WTC11 (cell line): ENCODE measurements around the gene KLHDC8A. TPM values are rescaled to one million over a fixed set of nuclear protein-coding genes. Genes with fewer than 3 reads are reported as not detected.
A peak's percentile ranks its signal among the peaks of the same experiment; 100 is the strongest.

Experiments used
- ATAC-seq: fragments of 200-7000 bp; cut with Tn5 transposase; 2 replicates; pipeline ENCODE4 v1.10.0; 2021; ENCODE audit warnings: mild to moderate bottlenecking, moderate library complexity
- CTCF ChIA-PET: fragments of 300-600 bp; sonication (Branson Sonifier 250); formaldehyde crosslinking; loops from one replicate; lab custom pipeline; 2021; ENCODE audit warnings: antibody characterized with exemption; lab: Charles Lee
- POLR2A ChIA-PET: fragments of 350-600 bp; sonication (Branson Sonifier 250); formaldehyde crosslinking; loops from one replicate; lab custom pipeline; 2021; ENCODE audit warnings: antibody characterized with exemption; lab: Charles Lee
- DNase-seq: peaks from one replicate; pipeline ENCODE4 v3.0.0; 2021; ENCODE audit warnings: low spot score
- H3K27ac Mint-ChIP-seq: 2 replicates; pipeline ENCODE4 v1.8.0; 2021; ENCODE audit warnings: mixed read lengths
- H3K27me3 Mint-ChIP-seq: 2 replicates; pipeline ENCODE4 v1.8.0; 2021; ENCODE audit warnings: low read depth, mild to moderate bottlenecking, moderate library complexity, mixed read lengths
- H3K36me3 Mint-ChIP-seq: 2 replicates; pipeline ENCODE4 v1.8.0; 2021; ENCODE audit warnings: mixed read lengths
- H3K4me1 Mint-ChIP-seq: 2 replicates; pipeline ENCODE4 v1.8.0; 2022; ENCODE audit warnings: mixed read lengths
- H3K4me3 Mint-ChIP-seq: 2 replicates; pipeline ENCODE4 v1.8.0; 2021; ENCODE audit warnings: mild to moderate bottlenecking, moderate library complexity, mixed read lengths
- H3K9me3 Mint-ChIP-seq: 2 replicates; pipeline ENCODE4 v1.8.0; 2021; ENCODE audit warnings: mixed read lengths
- CREB1 ChIP-seq: sonication (generic); formaldehyde crosslinking; IDR thresholded peaks from 2 replicates; pipeline ENCODE4 v1.8.0; 2023; ENCODE audit warnings: mild to moderate bottlenecking, missing genetic modification reagents
- CTCF ChIP-seq: fragments of 200-600 bp; IDR thresholded peaks from 2 replicates; pipeline ENCODE4 v1.8.0; 2022; ENCODE audit warnings: antibody characterized with exemption
- ESRRA ChIP-seq: sonication (generic); formaldehyde crosslinking; IDR thresholded peaks from 2 replicates; pipeline ENCODE4 v1.8.1; 2022; ENCODE audit warnings: mild to moderate bottlenecking, missing genetic modification reagents, borderline replicate concordance
- FOXJ3 ChIP-seq: sonication (generic); formaldehyde crosslinking; IDR thresholded peaks from 2 replicates; pipeline ENCODE4 v1.9.0; 2021; ENCODE audit warnings: missing genetic modification reagents, mild to moderate bottlenecking, borderline replicate concordance
- FOXP1 ChIP-seq: sonication (generic); formaldehyde crosslinking; IDR thresholded peaks from 2 replicates; pipeline ENCODE4 v1.8.0; 2022; ENCODE audit warnings: missing genetic modification reagents, mild to moderate bottlenecking, moderate library complexity, borderline replicate concordance
- GABPB1 ChIP-seq: sonication (generic); formaldehyde crosslinking; IDR thresholded peaks from 2 replicates; pipeline ENCODE4 v1.8.1; 2023; ENCODE audit warnings: mild to moderate bottlenecking, missing genetic modification reagents
- HMGXB4 ChIP-seq: sonication (generic); formaldehyde crosslinking; IDR thresholded peaks from 2 replicates; pipeline ENCODE4 v1.8.1; 2023; ENCODE audit warnings: mild to moderate bottlenecking, moderate library complexity, missing genetic modification reagents
- IRF1 ChIP-seq: sonication (generic); formaldehyde crosslinking; IDR thresholded peaks from 2 replicates; pipeline ENCODE4 v1.8.0; 2023; ENCODE audit warnings: missing genetic modification reagents
- JUN ChIP-seq: sonication (generic); formaldehyde crosslinking; IDR thresholded peaks from 2 replicates; pipeline ENCODE4 v1.8.0; 2023; ENCODE audit warnings: mild to moderate bottlenecking, missing genetic modification reagents
- MXD4 ChIP-seq: fragments of 250-450 bp; sonication (Bioruptor Pico); IDR thresholded peaks from 2 replicates; pipeline ENCODE4 v1.8.0; 2021; ENCODE audit warnings: mild to moderate bottlenecking, moderate library complexity, borderline replicate concordance
- MYBL2 ChIP-seq: sonication (generic); formaldehyde crosslinking; IDR thresholded peaks from 2 replicates; pipeline ENCODE4 v1.8.1; 2023; ENCODE audit warnings: mild to moderate bottlenecking, moderate library complexity, missing genetic modification reagents
- NFE2L1 ChIP-seq: sonication (generic); formaldehyde crosslinking; IDR thresholded peaks from 2 replicates; pipeline ENCODE4 v1.8.1; 2023; ENCODE audit warnings: missing genetic modification reagents
- OVOL2 ChIP-seq: fragments of 250-450 bp; sonication (Bioruptor Pico); IDR thresholded peaks from 2 replicates; pipeline ENCODE4 v1.9.0; 2021; ENCODE audit warnings: mild to moderate bottlenecking, borderline replicate concordance
- PRRX2 ChIP-seq: fragments of 250-450 bp; sonication (Bioruptor Pico); IDR thresholded peaks from 2 replicates; pipeline ENCODE4 v1.8.0; 2021; ENCODE audit warnings: mild to moderate bottlenecking
- RORB ChIP-seq: fragments of 250-450 bp; sonication (Bioruptor Pico); IDR thresholded peaks from 2 replicates; pipeline ENCODE4 v1.9.0; 2021; ENCODE audit warnings: mild to moderate bottlenecking
- SOX15 ChIP-seq: fragments of 250-450 bp; sonication (Bioruptor Pico); IDR thresholded peaks from 2 replicates; pipeline ENCODE4 v1.9.0; 2021; ENCODE audit warnings: mild to moderate bottlenecking
- ZNF396 ChIP-seq: fragments of 250-450 bp; sonication (Bioruptor Pico); IDR thresholded peaks from 2 replicates; pipeline ENCODE4 v1.8.0; 2021; ENCODE audit warnings: mild to moderate bottlenecking, moderate library complexity, borderline replicate concordance
- ZNF416 ChIP-seq: fragments of 250-450 bp; sonication (Bioruptor Pico); IDR thresholded peaks from 2 replicates; pipeline ENCODE4 v1.9.0; 2021; ENCODE audit warnings: mild to moderate bottlenecking, inconsistent platforms
- ZNF425 ChIP-seq: fragments of 250-450 bp; sonication (Bioruptor Pico); conservative IDR thresholded peaks from 2 replicates; pipeline ENCODE4 v1.9.0; 2021; ENCODE audit warnings: mild to moderate bottlenecking
- total RNA-seq: library from RNA; stranded (reverse); gene quantifications from 3 replicates; pipeline ENCODE4 v1.2.3, GENCODE V29; 2021
- TF ChIP-seq, protein P1 (sequence below): sonication (generic); formaldehyde crosslinking; conservative IDR thresholded peaks from 2 replicates; pipeline ENCODE4 v1.8.1; 2022; ENCODE audit warnings: mild to moderate bottlenecking, missing genetic modification reagents
- TF ChIP-seq, protein P2 (sequence below): sonication (generic); formaldehyde crosslinking; IDR thresholded peaks from 2 replicates; pipeline ENCODE4 v1.8.0; 2022; ENCODE audit warnings: mild to moderate bottlenecking, missing genetic modification reagents
- TF ChIP-seq, protein P3 (sequence below): sonication (generic); formaldehyde crosslinking; IDR thresholded peaks from 2 replicates; pipeline ENCODE4 v1.8.1; 2022; ENCODE audit warnings: mild to moderate bottlenecking, missing genetic modification reagents, moderate library complexity, borderline replicate concordance
- TF ChIP-seq, protein P4 (sequence below): sonication (generic); formaldehyde crosslinking; IDR thresholded peaks from 2 replicates; pipeline ENCODE4 v1.8.1; 2023; ENCODE audit warnings: mild to moderate bottlenecking, missing genetic modification reagents, moderate library complexity
- TF ChIP-seq, protein P5 (sequence below): fragments of 250-450 bp; sonication (Bioruptor Pico); IDR thresholded peaks from 2 replicates; pipeline ENCODE4 v1.9.0; 2021; ENCODE audit warnings: mild to moderate bottlenecking

The KLHDC8A gene
- total RNA-seq, 1 experiment from 2014 or later, result 1.7 TPM

DNA sequence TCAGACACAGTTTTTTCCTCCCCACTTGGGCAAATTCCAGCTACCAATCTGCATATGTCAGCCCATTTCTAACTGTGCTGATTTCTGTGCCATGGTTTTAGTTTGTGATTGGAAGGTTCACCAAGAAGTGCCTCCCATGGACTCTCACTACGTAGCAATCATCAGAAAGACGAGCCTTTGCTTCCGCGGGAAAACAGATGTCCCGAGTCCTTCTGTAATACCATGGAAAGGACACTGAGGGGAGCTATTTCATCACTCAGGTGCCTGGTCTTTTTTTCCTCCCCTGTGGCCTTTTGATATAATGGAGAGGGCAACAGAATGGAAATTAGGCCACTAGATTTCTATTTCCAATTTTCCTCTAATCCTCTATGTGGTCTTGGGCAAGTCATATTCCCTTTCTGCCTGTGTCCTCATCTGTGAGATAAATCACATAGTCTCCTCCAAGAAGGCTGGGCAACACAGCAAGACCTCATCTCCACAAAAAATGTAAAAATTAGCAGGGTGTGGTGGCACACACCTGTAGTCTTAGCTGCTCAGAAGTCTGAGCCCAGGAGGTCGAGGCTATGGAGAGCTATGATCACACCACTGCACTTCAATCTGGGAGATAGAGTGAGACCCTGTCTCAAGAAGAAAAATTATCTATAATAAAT, 40.4 kb upstream of the KLHDC8A start (continued):
- TF ChIP-seq CTCF (peak; percentile 71), CREB1 (no peak)

GRCh38 chr1:205395616-205396015, 38.9 kb upstream of the KLHDC8A start:
- peaks cover 6% of the 10 kb centered on the region; the same call in 1 of the 2 replicates for H3K9me3 Mint-ChIP-seq
- POLR2A ChIA-PET, result no interaction called here
- DNase-seq, result no peak
- peaks cover 6% of the 10 kb centered on the region for H3K4me1 Mint-ChIP-seq
- no peak for TF ChIP-seq FOXP1 (CRISPR knock-in tag)
- TF ChIP-seq GABPB1 (CRISPR knock-in tag), result no peak
- no peak for TF ChIP-seq RORB
- TF ChIP-seq OVOL2 (CRISPR knock-in tag), result no peak
- TF ChIP-seq FOXJ3 (CRISPR knock-in tag), result no peak
- TF ChIP-seq, all 79 proteins: peak for 0
- Mint-ChIP-seq H3K36me3 (no peaks in the 10 kb centered on the region; the same call in 1 of the 2 replicates), H3K27ac (no peak overlapping the region), H3K4me3 (no peak overlapping the region), H3K27me3 (peaks cover 7% of the 10 kb centered on the region)
- ATAC-seq, result no peak
- CTCF ChIA-PET, result interaction anchor here (0.7 to 3.1 kb wide), 6 partner anchors 35 to 470 kb away, joined by 3 to 118 read pairs (median 6); no protein-coding TSS in a partner anchor

- Mint-ChIP-seq H3K4me3 (no peak overlapping the region), H3K4me1 (peaks cover 6% of the 10 kb centered on the region), H3K9me3 (peaks cover 6% of the 10 kb centered on the region; the same call in 1 of the 2 replicates), H3K27ac (no peak overlapping the region), H3K36me3 (no peaks in the 10 kb centered on the region; the same call in 1 of the 2 replicates), H3K27me3 (peaks cover 4% of the 10 kb centered on the region)
- ChIA-PET POLR2A (no interaction called here), CTCF (interaction anchor here (1.4 kb wide), 1 partner anchor 93 kb away, joined by 5 read pairs; no protein-coding TSS in a partner anchor)
- DNase-seq (no peak), ATAC-seq (no peak)
- no peak for TF ChIP-seq MXD4
- no peak for TF ChIP-seq JUN (CRISPR knock-in tag)
- TF ChIP-seq FOXP1 (CRISPR knock-in tag), result no peak
- no peak for TF ChIP-seq ZNF425 (CRISPR knock-in tag)
- TF ChIP-seq, protein P1, sequence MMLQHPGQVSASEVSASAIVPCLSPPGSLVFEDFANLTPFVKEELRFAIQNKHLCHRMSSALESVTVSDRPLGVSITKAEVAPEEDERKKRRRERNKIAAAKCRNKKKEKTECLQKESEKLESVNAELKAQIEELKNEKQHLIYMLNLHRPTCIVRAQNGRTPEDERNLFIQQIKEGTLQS, result no peak
- TF ChIP-seq, protein P2, sequence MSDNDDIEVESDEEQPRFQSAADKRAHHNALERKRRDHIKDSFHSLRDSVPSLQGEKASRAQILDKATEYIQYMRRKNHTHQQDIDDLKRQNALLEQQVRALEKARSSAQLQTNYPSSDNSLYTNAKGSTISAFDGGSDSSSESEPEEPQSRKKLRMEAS (CRISPR knock-in tag), result no peak
- no peak for TF ChIP-seq ZNF416 (CRISPR knock-in tag)
- no peak for TF ChIP-seq ZNF396
- no peak for TF ChIP-seq IRF1 (CRISPR knock-in tag)
- TF ChIP-seq SOX15 (CRISPR knock-in tag), result no peak
- no peak for TF ChIP-seq MYBL2
- TF ChIP-seq HMGXB4 (CRISPR knock-in tag), result no peak
- TF ChIP-seq, protein P3, sequence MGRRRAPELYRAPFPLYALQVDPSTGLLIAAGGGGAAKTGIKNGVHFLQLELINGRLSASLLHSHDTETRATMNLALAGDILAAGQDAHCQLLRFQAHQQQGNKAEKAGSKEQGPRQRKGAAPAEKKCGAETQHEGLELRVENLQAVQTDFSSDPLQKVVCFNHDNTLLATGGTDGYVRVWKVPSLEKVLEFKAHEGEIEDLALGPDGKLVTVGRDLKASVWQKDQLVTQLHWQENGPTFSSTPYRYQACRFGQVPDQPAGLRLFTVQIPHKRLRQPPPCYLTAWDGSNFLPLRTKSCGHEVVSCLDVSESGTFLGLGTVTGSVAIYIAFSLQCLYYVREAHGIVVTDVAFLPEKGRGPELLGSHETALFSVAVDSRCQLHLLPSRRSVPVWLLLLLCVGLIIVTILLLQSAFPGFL (CRISPR knock-in tag), result no peak
- no peak for TF ChIP-seq PRRX2
- TF ChIP-seq, protein P4, sequence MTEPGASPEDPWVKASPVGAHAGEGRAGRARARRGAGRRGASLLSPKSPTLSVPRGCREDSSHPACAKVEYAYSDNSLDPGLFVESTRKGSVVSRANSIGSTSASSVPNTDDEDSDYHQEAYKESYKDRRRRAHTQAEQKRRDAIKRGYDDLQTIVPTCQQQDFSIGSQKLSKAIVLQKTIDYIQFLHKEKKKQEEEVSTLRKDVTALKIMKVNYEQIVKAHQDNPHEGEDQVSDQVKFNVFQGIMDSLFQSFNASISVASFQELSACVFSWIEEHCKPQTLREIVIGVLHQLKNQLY (CRISPR knock-in tag), result no peak
- TF ChIP-seq, protein P5, sequence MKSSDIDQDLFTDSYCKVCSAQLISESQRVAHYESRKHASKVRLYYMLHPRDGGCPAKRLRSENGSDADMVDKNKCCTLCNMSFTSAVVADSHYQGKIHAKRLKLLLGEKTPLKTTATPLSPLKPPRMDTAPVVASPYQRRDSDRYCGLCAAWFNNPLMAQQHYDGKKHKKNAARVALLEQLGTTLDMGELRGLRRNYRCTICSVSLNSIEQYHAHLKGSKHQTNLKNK (CRISPR knock-in tag), result no peak
- TF ChIP-seq NFE2L1 (CRISPR knock-in tag), result no peak
- TF ChIP-seq ESRRA (CRISPR knock-in tag), result no peak
Measured at GRCh38 chr1:205392650-205393049, 35.9 kb upstream of the KLHDC8A start.
